Nephron (organoid): ENCODE results near the gene CUL5.

Experiments used
- H3K27ac Mint-ChIP-seq, 3 experiments: 2 replicates each; pipeline ENCODE4 v1.8.0; 2020; ENCODE audit warnings: mixed read lengths in 3 of 3, mild to moderate bottlenecking in 2 of 3, moderate library complexity in 1 of 3
- H3K27me3 Mint-ChIP-seq: 2 replicates; pipeline ENCODE4 v1.8.0; 2021; ENCODE audit warnings: low read depth, mild to moderate bottlenecking, moderate library complexity, mixed read lengths
- H3K36me3 Mint-ChIP-seq: 2 replicates; pipeline ENCODE4 v1.8.0; 2020; ENCODE audit warnings: low read depth, mixed read lengths
- H3K4me1 Mint-ChIP-seq: 2 replicates; pipeline ENCODE4 v1.8.0; 2020; ENCODE audit warnings: mixed read lengths
- H3K4me3 Mint-ChIP-seq, 3 experiments: 2 replicates each; pipeline ENCODE4 v1.8.0; 2020; ENCODE audit warnings: mild to moderate bottlenecking in 3 of 3, mixed read lengths in 3 of 3, moderate library complexity in 2 of 3
- H3K9me3 Mint-ChIP-seq: 2 replicates; pipeline ENCODE4 v1.8.0; 2020; ENCODE audit warnings: mixed read lengths
- TF ChIP-seq, protein P1 (sequence below), 3 experiments: fragments of 200-600 bp; sonication (generic); IDR thresholded peaks; one replicate each; pipeline ENCODE4 v1.5.0; 2021; ENCODE audit warnings: antibody characterized with exemption in 3 of 3; ENCODE audit not compliant: unreplicated experiment in 3 of 3

The CUL5 gene

DNA sequence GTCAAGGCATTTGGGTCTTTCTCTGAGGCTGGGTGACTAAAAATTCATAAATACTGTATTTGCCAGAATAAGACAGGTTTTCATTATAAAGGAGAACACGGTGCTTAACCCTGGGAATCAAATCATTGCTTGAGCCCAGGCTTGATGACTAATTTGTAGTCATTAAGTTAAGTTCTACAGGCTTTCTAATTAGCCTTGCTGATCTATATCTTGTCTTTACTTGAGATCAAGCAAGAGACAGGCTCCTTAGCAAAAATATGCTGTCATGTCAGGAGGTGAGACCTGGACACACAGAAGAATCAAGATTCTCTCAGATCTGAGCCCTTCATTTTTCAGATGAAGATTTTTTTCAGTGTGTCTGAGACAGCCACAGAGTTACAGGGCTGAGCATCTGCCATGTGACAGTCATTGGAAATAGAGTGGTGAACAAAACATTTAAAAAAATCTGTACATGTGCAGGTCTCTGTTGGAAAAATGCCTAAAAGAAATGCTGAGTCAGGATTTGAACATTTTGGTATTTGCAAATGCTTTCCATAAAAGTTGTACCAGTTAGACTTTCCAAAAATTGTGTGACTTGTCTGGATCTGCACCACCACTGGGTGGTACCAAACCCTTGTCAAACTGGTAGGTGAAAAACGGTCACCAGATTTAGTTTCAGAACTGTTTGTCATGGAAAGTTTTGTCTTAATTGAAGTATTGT lies 127.3 kb downstream of the CUL5 start:
- TF ChIP-seq, protein P1, sequence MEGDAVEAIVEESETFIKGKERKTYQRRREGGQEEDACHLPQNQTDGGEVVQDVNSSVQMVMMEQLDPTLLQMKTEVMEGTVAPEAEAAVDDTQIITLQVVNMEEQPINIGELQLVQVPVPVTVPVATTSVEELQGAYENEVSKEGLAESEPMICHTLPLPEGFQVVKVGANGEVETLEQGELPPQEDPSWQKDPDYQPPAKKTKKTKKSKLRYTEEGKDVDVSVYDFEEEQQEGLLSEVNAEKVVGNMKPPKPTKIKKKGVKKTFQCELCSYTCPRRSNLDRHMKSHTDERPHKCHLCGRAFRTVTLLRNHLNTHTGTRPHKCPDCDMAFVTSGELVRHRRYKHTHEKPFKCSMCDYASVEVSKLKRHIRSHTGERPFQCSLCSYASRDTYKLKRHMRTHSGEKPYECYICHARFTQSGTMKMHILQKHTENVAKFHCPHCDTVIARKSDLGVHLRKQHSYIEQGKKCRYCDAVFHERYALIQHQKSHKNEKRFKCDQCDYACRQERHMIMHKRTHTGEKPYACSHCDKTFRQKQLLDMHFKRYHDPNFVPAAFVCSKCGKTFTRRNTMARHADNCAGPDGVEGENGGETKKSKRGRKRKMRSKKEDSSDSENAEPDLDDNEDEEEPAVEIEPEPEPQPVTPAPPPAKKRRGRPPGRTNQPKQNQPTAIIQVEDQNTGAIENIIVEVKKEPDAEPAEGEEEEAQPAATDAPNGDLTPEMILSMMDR (IDR thresholded peaks at IDR 0.05; ENCODE audit: unreplicated experiment in 3 of 3) = no peak
- H3K27me3 Mint-ChIP-seq = no peaks in the 10 kb centered on the region

DNA sequence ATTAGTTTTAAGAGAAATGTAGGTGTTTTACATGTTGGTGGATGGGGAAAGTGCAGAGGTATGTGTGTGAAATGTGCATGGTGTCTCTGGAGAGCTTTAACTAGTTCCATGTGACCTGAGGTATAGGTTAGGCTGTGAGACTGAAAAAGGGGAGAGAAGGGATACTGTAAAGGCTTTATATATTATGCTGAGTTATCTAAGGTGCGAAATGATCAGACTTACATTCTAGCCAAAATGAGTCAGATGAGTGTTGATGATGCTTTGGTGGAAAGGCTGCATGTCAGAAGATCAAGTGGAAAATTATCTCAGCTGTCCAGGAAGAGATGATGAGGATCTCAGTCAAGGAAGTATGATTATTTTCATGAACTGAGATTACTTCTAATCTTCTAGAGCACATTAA lies 128.5 kb downstream of the CUL5 start:
- no peaks in the 10 kb centered on the region for H3K9me3 Mint-ChIP-seq
- TF ChIP-seq, protein P1 (IDR thresholded peaks at IDR 0.05; ENCODE audit: unreplicated experiment in 3 of 3) = no peak
- H3K4me1 Mint-ChIP-seq = no peaks in the 10 kb centered on the region
- H3K36me3 Mint-ChIP-seq = peaks cover 48% of the 10 kb centered on the region
- H3K27ac Mint-ChIP-seq = no peak overlapping the region
- H3K27me3 Mint-ChIP-seq = no peaks in the 10 kb centered on the region
- no peak overlapping the region for H3K4me3 Mint-ChIP-seq

More for the DNA sequence above, 127.3 kb downstream of the CUL5 start:
- Mint-ChIP-seq H3K36me3 (peaks cover 41% of the 10 kb centered on the region), H3K4me1 (no peaks in the 10 kb centered on the region), H3K4me3 (no peak overlapping the region), H3K9me3 (no peaks in the 10 kb centered on the region), H3K27ac (no peak overlapping the region)

DNA sequence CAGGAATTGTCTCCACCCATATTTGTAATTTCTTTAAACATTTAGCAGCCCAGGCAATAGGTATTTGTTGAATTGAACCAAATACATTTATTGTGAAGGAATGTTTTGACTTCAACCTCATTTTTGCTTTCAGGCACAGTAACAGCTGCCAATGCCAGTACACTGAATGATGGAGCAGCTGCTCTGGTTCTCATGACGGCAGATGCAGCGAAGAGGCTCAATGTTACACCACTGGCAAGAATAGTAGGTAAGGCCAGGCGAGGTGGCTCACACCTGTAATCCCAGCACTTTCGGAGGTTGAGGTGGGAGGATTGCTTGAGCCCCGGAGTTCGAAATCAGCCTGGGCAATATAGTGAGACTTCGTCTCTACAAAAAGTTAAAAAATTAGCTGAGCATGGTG lies 133.6 kb downstream of the CUL5 start:
- H3K4me1 Mint-ChIP-seq = no peaks in the 10 kb centered on the region
- TF ChIP-seq, protein P1 (IDR thresholded peaks at IDR 0.05; ENCODE audit: unreplicated experiment in 3 of 3) = no peak
- no peaks in the 10 kb centered on the region for H3K27me3 Mint-ChIP-seq
- no peak overlapping the region for H3K27ac Mint-ChIP-seq
- H3K36me3 Mint-ChIP-seq = peaks cover 64% of the 10 kb centered on the region
- H3K4me3 Mint-ChIP-seq = no peak overlapping the region
- H3K9me3 Mint-ChIP-seq = no peaks in the 10 kb centered on the region

DNA sequence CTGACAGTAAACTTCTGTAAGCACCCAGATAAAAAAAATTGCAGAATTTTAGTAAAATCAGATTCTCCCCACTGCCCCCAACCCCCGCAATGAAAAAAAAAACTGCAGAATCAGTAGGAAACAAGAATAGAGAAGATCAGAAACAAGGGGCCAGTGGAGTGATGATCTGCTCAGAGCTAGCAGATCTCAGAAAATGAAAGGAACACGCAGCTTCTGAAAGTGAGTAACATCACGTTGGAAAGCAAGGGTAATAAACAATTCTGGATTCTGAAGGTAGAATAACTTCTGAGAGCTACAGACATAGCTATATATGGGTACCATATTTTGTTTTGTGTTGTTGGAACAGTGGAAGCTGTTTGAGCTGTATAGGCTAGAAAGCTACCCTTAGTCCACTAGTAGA lies 135.9 kb downstream of the CUL5 start:
- no peaks in the 10 kb centered on the region for H3K4me1 Mint-ChIP-seq
- TF ChIP-seq, protein P1 (IDR thresholded peaks at IDR 0.05; ENCODE audit: unreplicated experiment in 3 of 3) = no peak
- no peak overlapping the region for H3K4me3 Mint-ChIP-seq
- H3K27me3 Mint-ChIP-seq = no peaks in the 10 kb centered on the region
- no peaks in the 10 kb centered on the region for H3K9me3 Mint-ChIP-seq
- no peak overlapping the region for H3K27ac Mint-ChIP-seq
- H3K36me3 Mint-ChIP-seq = peaks cover 77% of the 10 kb centered on the region

DNA sequence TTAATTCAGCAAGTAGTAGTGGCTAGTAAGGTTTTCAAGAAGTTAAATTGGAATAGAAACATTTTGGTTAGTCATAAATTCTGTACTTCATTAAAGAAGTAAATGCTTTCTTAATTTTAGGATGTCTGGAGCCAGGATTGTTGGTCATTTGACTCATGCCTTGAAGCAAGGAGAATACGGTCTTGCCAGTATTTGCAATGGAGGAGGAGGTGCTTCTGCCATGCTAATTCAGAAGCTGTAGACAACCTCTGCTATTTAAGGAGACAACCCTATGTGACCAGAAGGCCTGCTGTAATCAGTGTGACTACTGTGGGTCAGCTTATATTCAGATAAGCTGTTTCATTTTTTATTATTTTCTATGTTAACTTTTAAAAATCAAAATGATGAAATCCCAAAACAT lies 138.5 kb downstream of the CUL5 start:
- H3K27me3 Mint-ChIP-seq = no peaks in the 10 kb centered on the region
- H3K36me3 Mint-ChIP-seq = peaks cover 76% of the 10 kb centered on the region
- TF ChIP-seq, protein P1 (IDR thresholded peaks at IDR 0.05; ENCODE audit: unreplicated experiment in 3 of 3) = no peak

DNA sequence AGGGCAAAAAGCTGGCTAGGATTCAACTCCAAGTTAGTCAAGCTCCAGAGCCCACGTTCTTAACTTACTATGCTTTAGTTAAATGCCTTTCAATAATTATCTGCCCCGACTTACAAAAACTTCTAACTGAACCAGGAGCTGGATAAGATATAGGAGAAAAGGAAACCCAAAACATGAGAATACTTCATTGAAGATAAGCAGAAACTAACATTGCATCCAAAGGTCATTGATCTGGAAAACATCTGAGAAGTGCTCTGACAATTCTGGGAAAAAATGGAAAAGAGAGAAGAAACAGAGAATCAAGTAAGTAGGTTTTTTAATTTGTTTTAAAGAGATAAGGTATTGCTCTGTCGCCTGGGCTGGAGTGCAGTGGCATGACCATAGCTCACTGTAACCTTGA lies 139.9 kb downstream of the CUL5 start:
- peaks cover 78% of the 10 kb centered on the region for H3K36me3 Mint-ChIP-seq
- H3K9me3 Mint-ChIP-seq = no peaks in the 10 kb centered on the region
- no peak overlapping the region for H3K4me3 Mint-ChIP-seq
- TF ChIP-seq, protein P1 (IDR thresholded peaks at IDR 0.05; ENCODE audit: unreplicated experiment in 3 of 3) = no peak
- H3K27ac Mint-ChIP-seq = peak overlapping the region; percentile 11 to 50 (median 14)
- no peaks in the 10 kb centered on the region for H3K4me1 Mint-ChIP-seq
- no peaks in the 10 kb centered on the region for H3K27me3 Mint-ChIP-seq

More for the DNA sequence above, 138.5 kb downstream of the CUL5 start:
- Mint-ChIP-seq H3K4me1 (no peaks in the 10 kb centered on the region), H3K27ac (no peak overlapping the region), H3K4me3 (no peak overlapping the region), H3K9me3 (no peaks in the 10 kb centered on the region)
